Measurements from ENCODE around the gene CA10.

DNA sequence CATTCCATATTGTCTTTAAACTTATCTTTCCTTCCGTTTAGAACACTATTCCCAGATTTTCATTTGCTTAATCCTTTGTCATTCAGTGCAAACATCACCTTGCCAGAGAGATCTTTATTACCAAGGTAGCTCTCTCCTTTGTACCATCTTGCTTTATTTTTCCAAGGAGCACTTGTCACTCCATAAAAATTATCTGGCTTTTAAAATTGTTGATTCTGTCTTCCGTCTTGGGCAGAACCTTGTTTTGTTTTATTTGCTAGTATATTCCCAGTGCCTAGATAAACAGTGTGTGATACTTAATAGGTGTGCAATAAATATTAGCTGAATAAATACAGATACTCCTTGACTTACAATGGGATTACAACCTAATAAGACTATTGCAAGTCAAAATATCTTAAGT lies 570.5 kb downstream of the CA10 start:
- TF ChIP-seq, protein P1, sequence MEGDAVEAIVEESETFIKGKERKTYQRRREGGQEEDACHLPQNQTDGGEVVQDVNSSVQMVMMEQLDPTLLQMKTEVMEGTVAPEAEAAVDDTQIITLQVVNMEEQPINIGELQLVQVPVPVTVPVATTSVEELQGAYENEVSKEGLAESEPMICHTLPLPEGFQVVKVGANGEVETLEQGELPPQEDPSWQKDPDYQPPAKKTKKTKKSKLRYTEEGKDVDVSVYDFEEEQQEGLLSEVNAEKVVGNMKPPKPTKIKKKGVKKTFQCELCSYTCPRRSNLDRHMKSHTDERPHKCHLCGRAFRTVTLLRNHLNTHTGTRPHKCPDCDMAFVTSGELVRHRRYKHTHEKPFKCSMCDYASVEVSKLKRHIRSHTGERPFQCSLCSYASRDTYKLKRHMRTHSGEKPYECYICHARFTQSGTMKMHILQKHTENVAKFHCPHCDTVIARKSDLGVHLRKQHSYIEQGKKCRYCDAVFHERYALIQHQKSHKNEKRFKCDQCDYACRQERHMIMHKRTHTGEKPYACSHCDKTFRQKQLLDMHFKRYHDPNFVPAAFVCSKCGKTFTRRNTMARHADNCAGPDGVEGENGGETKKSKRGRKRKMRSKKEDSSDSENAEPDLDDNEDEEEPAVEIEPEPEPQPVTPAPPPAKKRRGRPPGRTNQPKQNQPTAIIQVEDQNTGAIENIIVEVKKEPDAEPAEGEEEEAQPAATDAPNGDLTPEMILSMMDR (IDR thresholded peaks at IDR 0.05; ENCODE audit: low read length), result no peak
- TF ChIP-seq EZH2 (IDR thresholded peaks at IDR 0.05; ENCODE audit: borderline replicate concordance, low read length), result no peak
